Effector memory CD8-positive, alpha-beta T cell (primary cell): ENCODE measurements around the gene AUTS2.
A peak's percentile ranks its signal among the peaks of the same experiment; 100 is the strongest.

ENCODE experiments used
- ATAC-seq: fragments of 150-1000 bp; cut with Tn5 transposase; replicated peaks from 2 replicates; pipeline ENCODE4 v1.10.0; 2021; ENCODE audit warnings: mild to moderate bottlenecking, moderate library complexity
- DNase-seq, 3 experiments: peaks; one replicate each; pipeline ENCODE4 v3.0.0; 2021
- H3K27ac Mint-ChIP-seq, 2 donors: one replicate each; pipeline ENCODE4 v1.8.0; 2022; ENCODE audit warnings: mild to moderate bottlenecking in 2 of 2, mixed read lengths in 2 of 2, moderate library complexity in 2 of 2
- H3K27me3 Mint-ChIP-seq, 2 donors: one replicate each; pipeline ENCODE4 v1.8.0; 2022; ENCODE audit warnings: mixed read lengths in 2 of 2
- H3K36me3 Mint-ChIP-seq: one replicate; pipeline ENCODE4 v1.8.0; 2022; ENCODE audit warnings: mild to moderate bottlenecking, moderate library complexity, mixed read lengths; ENCODE audit not compliant: insufficient read depth
- H3K4me1 Mint-ChIP-seq, 2 donors: one replicate each; pipeline ENCODE4 v1.8.0; 2022; ENCODE audit warnings: low read depth in 2 of 2, mixed read lengths in 2 of 2
- H3K4me3 Mint-ChIP-seq, 2 donors: one replicate each; pipeline ENCODE4 v1.8.0; 2022; ENCODE audit warnings: mild to moderate bottlenecking in 2 of 2, mixed read lengths in 2 of 2, moderate library complexity in 2 of 2
- H3K9me3 Mint-ChIP-seq, 2 donors: one replicate each; pipeline ENCODE4 v1.8.0; 2022; ENCODE audit warnings: mixed read lengths in 2 of 2

Gene AUTS2

DNA sequence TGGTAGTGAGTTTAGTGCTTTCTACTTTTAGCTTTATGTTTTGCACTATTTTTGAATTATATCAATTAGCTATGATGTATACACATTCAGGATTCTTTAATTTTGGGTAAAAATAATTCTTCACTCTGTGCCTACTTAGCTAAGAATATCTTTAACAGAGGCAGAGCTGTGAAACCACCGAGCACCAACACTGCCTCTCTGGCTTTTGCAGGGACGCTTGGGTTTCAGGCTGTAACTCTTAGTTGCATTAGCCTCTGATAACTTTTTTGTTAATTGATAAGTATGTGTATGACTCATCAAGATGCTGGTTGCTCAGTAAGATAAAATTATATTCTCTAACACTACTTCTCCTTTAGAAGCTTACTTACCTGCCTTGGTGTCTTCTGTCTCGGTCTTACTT is 738.3 kb downstream of the AUTS2 start:
- peak overlapping the region in 1 of 2 donors; percentile 47 for H3K27ac Mint-ChIP-seq
- no peaks in the 10 kb centered on the region for H3K9me3 Mint-ChIP-seq
- H3K27me3 Mint-ChIP-seq: no peaks in the 10 kb centered on the region
- ATAC-seq (peak; percentile 56), DNase-seq (no peak)
- no peaks in the 10 kb centered on the region for H3K36me3 Mint-ChIP-seq
- peak overlapping the region; percentile 11 to 32 for H3K4me3 Mint-ChIP-seq
- peaks cover 16 to 23% of the 10 kb centered on the region in 2 donors for H3K4me1 Mint-ChIP-seq

DNA sequence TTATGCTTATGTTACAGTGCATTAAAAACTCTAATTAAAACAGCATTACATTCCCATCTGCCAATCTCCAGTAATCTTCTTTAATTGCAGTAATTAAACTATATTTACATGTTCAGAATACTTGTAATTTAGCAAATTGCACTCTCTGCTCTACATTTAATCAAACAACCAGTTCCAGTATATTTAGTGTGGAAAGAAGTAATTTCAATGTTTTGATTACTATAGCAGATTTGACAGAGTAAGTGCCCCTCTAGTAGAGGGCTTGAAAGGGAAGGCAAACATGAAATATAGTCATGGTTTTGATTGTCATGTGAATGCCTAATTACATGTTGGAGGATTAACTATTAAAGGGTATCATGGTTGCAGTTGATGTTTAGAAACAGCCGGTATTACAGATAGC is 739.7 kb downstream of the AUTS2 start:
- no peaks in the 10 kb centered on the region for H3K9me3 Mint-ChIP-seq
- H3K27ac Mint-ChIP-seq: no peak overlapping the region
- no peaks in the 10 kb centered on the region for H3K36me3 Mint-ChIP-seq
- no peak for DNase-seq
- H3K27me3 Mint-ChIP-seq: no peaks in the 10 kb centered on the region
- H3K4me3 Mint-ChIP-seq: no peak overlapping the region
- H3K4me1 Mint-ChIP-seq: peaks cover 16 to 23% of the 10 kb centered on the region in 2 donors
- no peak for ATAC-seq

DNA sequence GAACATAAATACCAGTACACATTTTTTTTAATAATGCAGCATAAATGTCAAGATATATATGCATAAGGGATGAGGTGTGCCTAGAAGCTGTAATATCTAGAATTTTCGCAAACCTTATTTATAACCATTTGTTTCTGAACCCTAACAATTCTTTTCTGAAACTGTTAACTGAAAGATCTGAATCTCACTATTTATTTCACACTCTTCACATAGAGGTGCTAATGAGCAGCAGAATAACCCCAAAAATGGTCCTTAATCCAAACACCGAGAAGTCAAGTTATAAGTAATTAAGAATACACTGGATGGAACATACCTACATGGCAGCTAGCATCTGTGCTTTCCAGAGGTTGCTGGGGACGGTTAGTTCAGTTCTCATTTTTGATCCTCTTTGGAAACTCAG is 742.0 kb downstream of the AUTS2 start:
- ATAC-seq (no peak), DNase-seq (no peak)
- H3K36me3 Mint-ChIP-seq: no peaks in the 10 kb centered on the region
- H3K4me1 Mint-ChIP-seq: peaks cover 7 to 11% of the 10 kb centered on the region in 2 donors
- H3K27ac Mint-ChIP-seq: no peak overlapping the region
- peaks cover 0 to 10% of the 10 kb centered on the region in 2 donors for H3K27me3 Mint-ChIP-seq
- no peaks in the 10 kb centered on the region for H3K9me3 Mint-ChIP-seq
- no peak overlapping the region for H3K4me3 Mint-ChIP-seq

DNA sequence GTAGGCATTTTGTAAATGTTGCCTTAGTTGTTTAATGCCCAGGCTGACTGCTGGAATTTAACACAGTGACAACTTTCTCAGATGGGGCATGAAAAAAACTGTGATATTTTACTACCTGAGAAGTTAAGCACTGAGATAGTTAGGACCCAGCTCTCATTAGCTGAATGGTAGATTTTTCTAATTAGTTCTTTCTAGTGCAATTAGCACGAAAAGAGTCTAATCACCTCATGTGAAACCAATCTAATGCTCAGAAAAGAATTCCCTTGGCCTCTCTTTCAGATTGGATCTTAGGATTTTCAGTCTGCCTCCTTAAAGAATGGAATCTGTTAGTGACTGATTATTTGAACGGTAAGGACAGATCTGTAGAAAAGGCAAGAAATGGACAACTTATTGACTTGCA is 743.2 kb downstream of the AUTS2 start:
- H3K27ac Mint-ChIP-seq: no peak overlapping the region
- no peaks in the 10 kb centered on the region for H3K9me3 Mint-ChIP-seq
- H3K4me1 Mint-ChIP-seq: peaks cover 5 to 7% of the 10 kb centered on the region in 2 donors
- H3K27me3 Mint-ChIP-seq: peaks cover 0 to 10% of the 10 kb centered on the region in 2 donors
- no peak for DNase-seq
- no peak for ATAC-seq
- H3K4me3 Mint-ChIP-seq: no peak overlapping the region
- no peaks in the 10 kb centered on the region for H3K36me3 Mint-ChIP-seq

DNA sequence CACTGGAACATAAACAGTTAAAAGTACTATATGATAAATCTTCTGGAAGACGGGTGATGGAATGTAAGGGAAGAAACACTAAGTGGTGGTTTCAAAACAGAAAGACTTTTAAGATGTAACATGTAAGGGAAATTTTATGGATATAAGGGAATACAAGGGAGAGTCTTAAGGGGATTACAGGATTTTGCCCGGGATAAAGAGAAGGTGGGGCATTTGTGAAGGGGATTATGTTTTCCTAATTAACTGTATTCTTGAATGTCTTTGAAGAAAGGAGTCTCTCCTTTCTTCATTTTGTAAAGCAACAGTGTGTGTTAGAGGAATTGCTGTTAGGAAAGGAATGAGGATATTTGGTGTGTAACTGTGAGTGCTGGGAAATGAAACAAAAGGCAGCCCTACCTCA is 745.2 kb downstream of the AUTS2 start:
- ATAC-seq (no peak), DNase-seq (no peak)
- peaks cover 0 to 16% of the 10 kb centered on the region in 2 donors for H3K4me1 Mint-ChIP-seq
- H3K9me3 Mint-ChIP-seq: no peaks in the 10 kb centered on the region
- no peaks in the 10 kb centered on the region for H3K36me3 Mint-ChIP-seq
- H3K27me3 Mint-ChIP-seq: peaks cover 0 to 10% of the 10 kb centered on the region in 2 donors
- H3K4me3 Mint-ChIP-seq: no peak overlapping the region
- H3K27ac Mint-ChIP-seq: no peak overlapping the region

DNA sequence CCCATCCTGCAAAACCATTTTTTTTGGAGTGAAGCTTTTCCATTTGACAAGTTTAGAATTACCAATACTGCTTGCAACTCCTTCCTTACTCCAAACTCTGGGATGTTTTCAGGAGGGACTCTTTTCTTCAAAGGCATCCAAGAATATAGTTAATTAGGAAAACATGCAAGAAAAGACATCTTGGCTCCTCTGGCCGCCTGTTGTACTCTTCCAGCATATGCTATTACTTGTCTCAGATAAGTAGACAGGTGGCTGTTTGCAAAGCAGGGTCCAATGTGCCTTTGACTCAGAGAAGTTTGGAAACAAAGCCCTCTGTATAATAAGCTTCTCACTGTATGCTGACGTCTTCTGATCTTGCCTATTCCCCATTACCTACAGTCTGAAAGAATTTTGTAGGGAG is 746.5 kb downstream of the AUTS2 start:
- ATAC-seq (no peak), DNase-seq (no peak)
- H3K9me3 Mint-ChIP-seq: no peaks in the 10 kb centered on the region
- H3K27me3 Mint-ChIP-seq: peaks cover 0 to 10% of the 10 kb centered on the region in 2 donors
- no peaks in the 10 kb centered on the region for H3K36me3 Mint-ChIP-seq
- no peak overlapping the region for H3K4me3 Mint-ChIP-seq
- peaks cover 0 to 15% of the 10 kb centered on the region in 2 donors for H3K4me1 Mint-ChIP-seq
- peak overlapping the region in 1 of 2 donors; percentile 74 for H3K27ac Mint-ChIP-seq

DNA sequence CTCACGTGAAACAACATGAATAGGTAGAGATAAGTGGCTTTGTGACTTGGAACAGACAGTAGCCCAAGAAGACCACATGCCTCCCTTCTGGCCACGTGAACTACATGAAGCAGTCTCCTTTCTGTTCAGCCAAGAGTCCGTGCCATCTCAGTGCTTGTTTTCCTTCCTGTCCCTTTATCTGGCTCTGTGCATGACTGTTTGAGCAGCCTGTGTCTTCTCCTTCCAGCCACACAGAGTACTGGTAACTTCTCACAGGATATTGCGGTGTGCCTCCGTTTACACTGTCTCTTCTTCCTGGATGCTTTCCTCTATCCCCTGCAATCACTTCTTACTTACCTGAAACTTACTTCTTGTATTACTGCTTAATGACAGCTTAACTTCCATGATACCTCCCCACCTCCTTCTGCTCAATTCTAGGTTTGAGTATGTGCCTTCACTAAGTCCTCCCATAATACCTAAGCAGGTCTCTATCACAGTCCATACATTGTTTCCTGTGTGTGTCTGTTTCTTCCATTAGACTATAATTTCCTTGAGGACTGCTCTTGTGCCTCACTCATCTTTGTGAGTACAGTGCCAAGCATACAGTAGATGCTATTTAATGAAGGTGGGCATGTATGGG is 748.7 kb downstream of the AUTS2 start:
- peak overlapping the region in 1 of 2 donors; percentile 14 for H3K27ac Mint-ChIP-seq
- H3K9me3 Mint-ChIP-seq: peaks cover 0 to 2% of the 10 kb centered on the region in 2 donors
- peaks cover 0 to 10% of the 10 kb centered on the region in 2 donors for H3K27me3 Mint-ChIP-seq
- no peaks in the 10 kb centered on the region for H3K36me3 Mint-ChIP-seq
- H3K4me3 Mint-ChIP-seq: peak overlapping the region in 1 of 2 donors; percentile 4
- peaks cover 0 to 15% of the 10 kb centered on the region in 2 donors for H3K4me1 Mint-ChIP-seq
- ATAC-seq (peak; percentile 64), DNase-seq (no peak)

DNA sequence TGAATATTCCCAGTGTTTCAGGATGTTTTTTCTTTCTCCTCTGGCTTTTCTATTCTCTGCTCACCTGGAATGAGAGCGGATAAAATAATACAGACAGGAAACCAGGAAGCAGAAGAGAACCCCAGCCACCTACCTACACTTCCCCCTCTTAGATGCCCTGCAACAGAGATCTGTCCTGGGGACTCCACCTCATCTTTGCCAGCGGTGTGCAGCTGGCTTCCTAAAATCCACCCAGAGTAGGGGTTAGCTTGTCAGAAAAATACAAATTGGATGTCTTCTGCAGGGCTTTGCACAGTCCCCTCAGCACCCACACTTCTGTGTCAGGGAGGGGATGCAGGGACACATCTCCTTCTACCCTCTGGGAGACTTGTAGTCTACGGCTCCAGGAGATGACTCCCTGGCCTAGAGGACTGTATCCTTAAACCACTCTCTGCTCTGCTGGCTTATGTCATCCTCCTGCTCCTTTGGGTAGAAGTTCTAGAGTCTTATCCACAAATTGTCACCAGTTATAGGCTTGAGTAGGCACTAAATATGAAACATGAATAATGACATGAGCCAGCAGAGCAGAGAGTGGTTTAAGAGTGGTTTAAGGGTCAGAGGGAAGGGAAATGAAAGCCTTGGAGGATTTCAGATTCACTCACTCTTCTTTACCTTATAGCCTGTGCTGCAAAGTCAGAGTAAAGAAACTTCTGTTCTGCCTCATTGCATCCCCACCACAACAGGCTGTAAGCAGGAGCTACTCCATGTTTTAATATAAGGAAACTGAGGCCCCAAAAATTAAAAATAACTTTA is 749.4 kb downstream of the AUTS2 start:
- H3K27me3 Mint-ChIP-seq: peaks cover 0 to 10% of the 10 kb centered on the region in 2 donors
- no peak for DNase-seq
- peaks cover 0 to 2% of the 10 kb centered on the region in 2 donors for H3K9me3 Mint-ChIP-seq
- no peak overlapping the region for H3K4me3 Mint-ChIP-seq
- H3K4me1 Mint-ChIP-seq: peaks cover 0 to 15% of the 10 kb centered on the region in 2 donors
- no peaks in the 10 kb centered on the region for H3K36me3 Mint-ChIP-seq
- ATAC-seq: no peak
- peak overlapping the region in 1 of 2 donors; percentile 14 for H3K27ac Mint-ChIP-seq

DNA sequence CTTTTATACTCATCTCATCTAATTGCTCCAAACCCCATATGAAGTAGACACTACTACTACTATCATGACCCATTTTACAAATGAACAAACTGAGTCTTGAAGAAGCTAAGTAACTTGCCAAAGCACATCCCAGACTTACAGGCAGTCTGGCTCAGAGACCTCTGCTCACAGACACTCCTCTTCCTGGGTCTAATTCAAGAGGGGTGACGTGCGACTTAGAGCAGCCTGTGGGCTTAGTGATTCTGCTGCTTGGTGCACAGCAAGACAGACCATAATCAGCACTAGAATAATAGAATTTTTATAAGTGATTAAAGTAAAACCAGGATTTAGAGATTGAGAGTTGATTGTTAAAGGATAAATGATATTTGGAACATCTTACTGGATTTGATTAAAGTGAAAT is 750.8 kb downstream of the AUTS2 start:
- Mint-ChIP-seq H3K27me3 (no peaks in the 10 kb centered on the region), H3K27ac (no peak overlapping the region), H3K9me3 (peaks cover 0 to 2% of the 10 kb centered on the region in 2 donors), H3K4me3 (no peak overlapping the region), H3K4me1 (peaks cover 0 to 15% of the 10 kb centered on the region in 2 donors), H3K36me3 (no peaks in the 10 kb centered on the region)
- DNase-seq (no peak), ATAC-seq (no peak)

DNA sequence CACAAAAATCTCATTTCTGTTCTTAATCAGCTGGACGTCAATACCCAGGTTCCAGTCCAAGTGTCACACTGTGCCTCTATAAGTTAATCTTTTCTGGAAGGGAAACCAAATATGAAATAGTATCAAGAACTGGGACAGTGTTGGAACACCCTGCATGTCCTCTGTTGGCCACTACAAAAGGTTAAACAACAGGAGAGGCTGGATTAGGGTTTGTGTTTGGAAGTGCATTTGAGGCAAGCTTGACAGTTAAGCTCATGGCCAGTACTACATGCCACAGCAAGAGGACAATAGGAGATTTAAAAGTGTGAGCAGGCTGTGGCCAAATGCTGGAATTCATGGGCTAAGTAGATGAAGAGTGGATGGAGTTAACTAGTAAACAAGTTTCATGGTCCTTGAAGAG is 751.5 kb downstream of the AUTS2 start:
- peaks cover 0 to 2% of the 10 kb centered on the region in 2 donors for H3K9me3 Mint-ChIP-seq

DNA sequence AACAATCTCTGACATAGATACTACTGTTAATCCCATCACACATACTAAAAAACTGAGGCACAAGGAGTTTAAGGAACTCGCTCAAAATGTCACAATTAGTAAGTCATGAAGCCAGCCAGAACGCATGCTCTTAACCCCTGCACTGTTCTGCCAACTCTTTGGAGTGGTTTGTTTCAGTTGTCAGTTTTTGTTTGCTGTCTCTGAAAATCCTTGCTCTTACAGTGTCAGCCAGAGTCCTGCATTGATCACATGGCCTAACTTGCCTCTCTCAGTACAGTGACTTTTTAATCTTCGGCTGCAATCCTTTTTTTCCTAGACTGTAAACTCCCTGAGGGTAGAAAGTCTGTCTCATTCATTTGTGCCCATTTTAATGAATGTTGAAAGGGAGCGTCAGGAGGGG is 753.8 kb downstream of the AUTS2 start:
- Mint-ChIP-seq H3K4me3 (no peak overlapping the region), H3K9me3 (peaks cover 0 to 2% of the 10 kb centered on the region in 2 donors), H3K4me1 (peaks cover 14 to 21% of the 10 kb centered on the region in 2 donors), H3K27ac (peak overlapping the region in 1 of 2 donors; percentile 35), H3K27me3 (no peaks in the 10 kb centered on the region), H3K36me3 (no peaks in the 10 kb centered on the region)
- ATAC-seq (no peak), DNase-seq (no peak)

More for the DNA sequence above, 751.5 kb downstream of the AUTS2 start:
- Mint-ChIP-seq H3K4me3 (no peak overlapping the region), H3K27ac (no peak overlapping the region), H3K27me3 (no peaks in the 10 kb centered on the region), H3K36me3 (no peaks in the 10 kb centered on the region), H3K4me1 (peaks cover 7 to 21% of the 10 kb centered on the region in 2 donors)
- DNase-seq (no peak), ATAC-seq (no peak)

DNA sequence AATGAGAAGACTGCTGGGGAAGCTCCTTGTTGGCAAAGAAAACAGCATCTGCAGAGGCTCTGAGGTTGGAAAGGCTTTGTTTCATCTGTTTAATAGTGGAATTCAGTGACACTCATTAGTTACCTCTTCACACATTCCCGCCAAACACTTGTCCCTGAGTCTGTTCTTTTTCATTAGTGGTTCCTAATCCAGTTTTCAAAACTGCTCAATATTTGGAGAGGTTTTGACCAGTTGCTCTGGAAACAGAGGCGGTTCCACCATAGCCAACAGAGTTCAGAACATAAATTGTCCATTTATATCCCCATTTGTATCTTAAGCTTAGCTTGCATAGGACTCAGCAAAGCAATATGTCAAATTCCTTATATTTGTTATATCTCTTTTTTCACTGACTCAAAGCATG is 754.6 kb downstream of the AUTS2 start:
- Mint-ChIP-seq H3K9me3 (peaks cover 0 to 2% of the 10 kb centered on the region in 2 donors), H3K36me3 (no peaks in the 10 kb centered on the region), H3K4me1 (peaks cover 14% of the 10 kb centered on the region in 2 donors), H3K27ac (no peak overlapping the region), H3K27me3 (no peaks in the 10 kb centered on the region), H3K4me3 (no peak overlapping the region)
- ATAC-seq: no peak
- no peak for DNase-seq

DNA sequence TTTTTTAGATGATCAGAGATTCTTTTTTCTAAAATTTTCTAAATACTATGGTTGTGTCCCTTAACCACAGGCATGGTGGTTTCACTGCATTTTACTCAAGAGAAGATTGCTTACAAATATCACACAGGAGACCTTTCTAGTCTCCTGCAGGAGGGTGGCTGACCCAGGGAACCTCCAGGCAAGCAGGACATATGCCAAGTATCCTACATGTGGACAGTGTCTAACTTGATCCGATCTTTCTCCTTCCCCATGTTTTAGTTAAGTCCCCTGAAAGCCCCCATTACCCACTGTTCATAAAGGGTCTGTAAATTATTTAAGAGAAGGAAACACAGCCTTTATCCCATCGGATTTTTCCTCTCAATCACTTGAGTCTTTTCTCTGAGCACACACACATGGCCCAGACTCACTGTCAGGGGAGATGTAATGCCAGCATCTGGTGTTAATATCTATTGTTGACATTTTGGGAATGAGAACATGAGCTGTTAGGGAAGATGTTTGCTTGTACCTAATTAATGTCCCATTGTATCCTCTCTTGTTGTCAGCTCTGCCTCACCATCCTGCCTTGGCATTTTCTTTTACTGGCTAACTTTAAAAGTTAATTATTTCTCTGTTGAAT is 755.2 kb downstream of the AUTS2 start:
- no peaks in the 10 kb centered on the region for H3K36me3 Mint-ChIP-seq
- DNase-seq (no peak), ATAC-seq (no peak)
- peaks cover 14% of the 10 kb centered on the region in 2 donors for H3K4me1 Mint-ChIP-seq
- H3K27me3 Mint-ChIP-seq: no peaks in the 10 kb centered on the region
- H3K27ac Mint-ChIP-seq: no peak overlapping the region
- no peak overlapping the region for H3K4me3 Mint-ChIP-seq
- peaks cover 0 to 3% of the 10 kb centered on the region in 2 donors for H3K9me3 Mint-ChIP-seq
